Measurements from ENCODE around the gene PSIP1.
"Not testable (repeated sequence)": the region's sequence is repeated elsewhere in the genome, so short reads cannot be mapped to it uniquely, and the experiment has no call there.

Gene PSIP1

DNA sequence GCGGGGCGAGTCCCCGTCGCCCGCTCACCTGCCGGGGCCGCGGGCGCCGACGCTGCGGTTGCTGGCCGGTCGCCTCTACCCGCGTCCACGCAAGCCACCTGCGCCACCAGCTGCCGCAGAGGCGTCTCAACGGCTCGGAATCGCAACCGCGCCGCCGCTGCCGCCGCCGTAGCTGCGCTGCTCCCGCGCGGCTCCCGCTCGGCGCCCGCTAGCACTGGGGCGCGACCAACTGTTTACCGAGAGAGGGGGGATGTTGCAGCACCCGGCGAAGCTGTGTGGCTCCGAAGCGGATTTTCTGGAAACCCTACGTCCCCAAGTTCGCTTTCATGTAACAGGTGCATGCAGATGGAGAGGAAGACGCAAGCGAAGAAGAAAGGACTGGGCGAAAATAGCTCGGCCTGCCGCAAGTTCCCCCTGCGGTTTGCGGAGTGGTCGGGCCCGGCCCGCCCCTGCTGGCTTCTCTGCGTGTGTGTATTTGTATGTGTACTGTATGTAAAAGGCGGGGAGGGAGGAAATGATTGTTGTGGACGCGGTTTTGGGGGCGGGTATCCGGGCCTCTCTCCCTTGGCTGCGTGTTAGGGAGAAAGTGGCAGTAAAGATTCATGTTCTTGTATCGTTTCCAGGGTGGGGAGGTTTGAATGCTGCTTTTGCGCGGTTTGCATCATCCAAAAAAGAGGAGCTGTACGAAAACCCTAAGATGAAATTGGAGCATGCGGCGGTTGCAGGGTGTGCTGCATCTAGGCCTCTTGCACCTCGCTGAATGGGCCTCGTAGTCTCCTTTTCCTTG lies at the start of gene PSIP1:
TSS of gene PSIP1 (minus strand) at position 182 of the 787 bp plus-strand sequence. CDS start 782 bp downstream, outside the sequence.
- peak; percentile 79 to 80 for DNase-seq

DNA sequence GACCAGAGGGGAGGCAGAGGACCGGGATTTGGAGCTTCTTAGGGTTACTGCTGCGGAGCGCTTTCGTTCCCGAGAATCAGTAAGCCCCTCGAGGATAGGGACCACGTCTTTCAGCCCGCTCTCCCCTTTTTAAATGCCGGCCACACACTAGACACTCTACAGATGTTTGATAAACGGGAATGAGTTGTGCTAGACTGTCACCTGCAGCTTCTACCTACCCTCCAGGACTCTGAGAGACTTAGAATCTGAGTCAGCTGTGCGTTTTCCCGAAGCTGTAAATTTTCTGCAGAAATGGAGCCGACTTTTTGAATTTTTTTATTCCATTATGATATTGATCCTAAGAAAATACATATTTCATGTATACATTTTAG lies 42.7 kb upstream of the PSIP1 start:
- DNase-seq = no peak

GRCh38 chr9:15552636-15553527 lies 42.1 kb upstream of the PSIP1 start, which contains the start of gene CCDC171:
Gene CCDC171 (plus strand): TSS chr9:15553043. CDS start chr9:15564089, 11,046 bp downstream.
- peak; percentile 81 to 84 for DNase-seq

- DNase-seq = no peak
Observed at GRCh38 chr9:15549611-15550010, 38.8 kb upstream of the PSIP1 start.

DNA sequence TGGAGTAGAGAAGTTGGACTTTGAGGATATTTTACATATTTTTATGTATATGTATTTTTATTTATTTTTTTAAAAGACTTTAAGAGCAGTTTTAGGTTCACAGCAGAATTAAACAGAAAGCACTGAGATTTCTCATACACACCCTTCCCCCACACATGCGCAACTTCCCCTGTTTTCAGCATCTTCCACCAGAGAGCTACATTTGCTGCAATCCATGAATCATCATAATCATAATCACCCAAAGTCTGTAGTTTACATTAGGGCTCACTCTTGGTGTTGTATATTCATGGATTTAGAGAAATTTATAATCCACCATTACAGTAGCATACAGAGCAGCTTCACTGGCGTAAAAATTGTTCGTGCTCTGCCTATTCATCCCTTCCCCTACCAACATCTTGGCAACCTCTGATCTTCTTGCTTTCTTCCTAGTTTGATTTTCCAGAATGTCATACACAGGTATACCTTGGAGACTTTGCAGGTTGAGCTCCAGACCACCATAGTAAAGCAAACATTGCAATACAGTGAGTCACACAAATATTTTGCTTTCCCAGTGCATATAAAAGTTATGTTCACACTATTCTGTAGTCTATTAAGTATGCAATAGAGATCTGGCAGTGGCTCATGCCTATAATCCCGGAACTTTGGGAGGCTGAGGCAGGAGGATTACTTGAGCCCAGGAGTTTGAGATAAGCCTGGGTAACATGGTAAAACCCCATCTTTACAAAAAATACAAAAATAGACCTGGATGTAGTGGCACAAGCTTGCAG lies 32.5 kb upstream of the PSIP1 start:
- no peak for DNase-seq

DNA sequence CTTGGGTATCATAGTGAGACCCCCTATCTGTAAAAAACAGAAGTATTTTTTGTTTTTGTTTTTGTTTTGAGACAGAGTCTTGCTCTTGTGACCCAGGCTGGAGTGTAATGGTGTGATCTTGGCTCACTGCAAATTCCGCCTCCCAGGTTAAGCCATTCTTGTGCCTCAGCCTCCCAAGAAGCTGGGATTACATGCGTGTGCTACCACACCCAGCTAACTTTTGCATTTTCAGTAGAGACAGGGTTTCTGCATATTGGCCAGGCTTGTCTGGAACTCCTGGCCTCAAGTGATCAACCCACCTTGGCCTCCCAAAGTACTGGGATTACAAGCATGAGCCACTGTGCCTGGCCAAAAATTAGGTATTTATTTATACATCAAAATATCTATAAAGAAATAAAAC lies 31.9 kb upstream of the PSIP1 start:
- no peak for DNase-seq

GRCh38 chr9:15541872-15542271 lies 31.1 kb upstream of the PSIP1 start:
- no peak for DNase-seq

GRCh38 chr9:15531380-15531779 lies 20.6 kb upstream of the PSIP1 start:
- no peak for DNase-seq

GRCh38 chr9:15529566-15530324 lies 19.0 kb upstream of the PSIP1 start:
- no peak for DNase-seq

DNA sequence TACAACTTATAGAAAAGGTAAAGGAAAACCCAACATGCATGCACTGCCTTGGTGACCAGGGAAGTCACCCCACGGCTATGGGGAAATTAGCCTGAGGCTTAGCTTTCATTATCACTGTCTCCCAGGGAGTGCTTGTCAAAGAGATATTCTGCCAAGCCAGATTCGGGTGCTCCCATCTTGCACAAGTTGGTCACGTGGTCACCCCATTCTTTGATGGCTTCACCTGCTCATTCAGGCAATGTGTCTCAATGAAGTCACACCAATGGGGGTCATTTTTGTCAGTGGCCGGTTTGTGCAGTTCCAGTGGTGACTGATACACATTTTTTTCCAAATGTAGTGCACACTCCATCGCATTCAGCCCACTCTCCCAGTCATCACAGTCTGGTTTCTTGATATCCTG lies 16.3 kb upstream of the PSIP1 start:
- not testable (repeated sequence) for DNase-seq

- no peak for DNase-seq
Observed at GRCh38 chr9:15525958-15526357, 15.2 kb upstream of the PSIP1 start.

DNA sequence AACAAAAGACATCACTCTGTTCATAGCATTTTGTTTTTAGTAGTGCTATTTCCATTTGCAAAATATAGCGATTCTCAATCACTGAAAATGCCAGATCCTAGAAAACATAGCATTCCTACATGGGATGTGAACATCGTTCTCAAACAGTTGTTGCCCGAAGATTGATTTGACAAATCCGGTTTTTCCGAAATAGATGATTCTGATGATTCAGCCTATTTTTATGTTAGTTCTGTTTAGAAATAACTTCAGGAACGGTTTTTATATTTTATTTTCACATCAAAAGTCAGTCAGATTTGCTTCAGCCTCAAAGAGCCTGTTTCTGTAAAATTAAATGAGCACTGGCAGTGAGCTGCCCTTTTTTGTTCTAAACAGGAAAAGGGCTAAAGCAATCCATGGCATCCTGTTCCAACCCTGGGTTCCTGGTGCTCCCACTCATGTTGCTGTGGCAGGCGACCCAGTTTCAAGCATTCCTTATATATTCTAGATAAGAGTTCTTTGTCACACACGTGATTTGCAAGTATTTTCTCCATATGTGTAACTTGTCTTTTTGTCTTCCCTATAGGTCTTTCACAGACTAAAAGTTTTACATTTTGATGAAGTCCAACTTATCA lies 14.2 kb upstream of the PSIP1 start:
- no peak for DNase-seq

GRCh38 chr9:15522130-15522755 lies 11.5 kb upstream of the PSIP1 start:
- DNase-seq = no peak

DNA sequence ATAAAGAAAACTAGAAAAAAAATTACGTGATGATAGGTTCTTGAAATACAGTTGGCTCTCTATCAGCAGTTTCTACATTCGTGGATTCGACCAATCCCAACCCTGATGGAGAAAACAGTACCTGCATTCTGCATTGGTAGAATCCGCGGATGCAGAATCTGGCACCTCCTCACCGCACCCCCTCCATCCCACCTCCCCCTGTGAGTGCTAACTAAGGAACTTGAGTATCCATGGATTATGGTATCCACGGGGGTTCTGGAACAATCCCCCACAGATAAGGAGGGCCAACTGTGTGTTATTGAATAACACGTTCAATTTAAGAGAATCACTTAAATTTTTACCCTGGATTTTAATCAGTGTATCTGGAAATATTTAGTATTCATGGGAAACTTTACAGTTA lies 10.5 kb upstream of the PSIP1 start:
- no peak for DNase-seq

- no peak for DNase-seq
Observed at GRCh38 chr9:15519831-15520230, 9.1 kb upstream of the PSIP1 start.

- no peak for DNase-seq
Observed at GRCh38 chr9:15513335-15513734, 2.6 kb upstream of the PSIP1 start.

DNA sequence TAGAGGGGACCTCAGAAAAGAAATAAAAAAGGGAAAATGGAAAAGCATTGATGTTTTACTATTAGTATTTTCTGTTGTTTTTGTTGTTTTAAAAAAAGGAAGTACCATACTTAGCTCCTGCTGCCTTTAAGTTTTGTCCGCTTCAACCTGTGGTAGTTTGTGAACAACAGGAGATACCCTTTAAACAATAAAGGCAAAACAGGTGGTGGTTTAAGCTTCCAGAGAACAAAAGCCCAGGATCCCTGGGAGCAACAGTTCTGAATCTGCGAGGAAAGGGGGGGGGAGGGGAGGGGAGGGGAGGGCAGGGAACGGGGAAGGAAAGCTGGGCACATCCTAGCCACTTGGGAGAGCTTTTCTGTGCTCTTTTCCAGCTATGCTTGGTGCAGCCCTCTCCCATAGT lies 2.1 kb upstream of the PSIP1 start:
- DNase-seq = no peak

GRCh38 chr9:15512204-15512603 lies 1.4 kb upstream of the PSIP1 start:
- DNase-seq = no peak

DNA sequence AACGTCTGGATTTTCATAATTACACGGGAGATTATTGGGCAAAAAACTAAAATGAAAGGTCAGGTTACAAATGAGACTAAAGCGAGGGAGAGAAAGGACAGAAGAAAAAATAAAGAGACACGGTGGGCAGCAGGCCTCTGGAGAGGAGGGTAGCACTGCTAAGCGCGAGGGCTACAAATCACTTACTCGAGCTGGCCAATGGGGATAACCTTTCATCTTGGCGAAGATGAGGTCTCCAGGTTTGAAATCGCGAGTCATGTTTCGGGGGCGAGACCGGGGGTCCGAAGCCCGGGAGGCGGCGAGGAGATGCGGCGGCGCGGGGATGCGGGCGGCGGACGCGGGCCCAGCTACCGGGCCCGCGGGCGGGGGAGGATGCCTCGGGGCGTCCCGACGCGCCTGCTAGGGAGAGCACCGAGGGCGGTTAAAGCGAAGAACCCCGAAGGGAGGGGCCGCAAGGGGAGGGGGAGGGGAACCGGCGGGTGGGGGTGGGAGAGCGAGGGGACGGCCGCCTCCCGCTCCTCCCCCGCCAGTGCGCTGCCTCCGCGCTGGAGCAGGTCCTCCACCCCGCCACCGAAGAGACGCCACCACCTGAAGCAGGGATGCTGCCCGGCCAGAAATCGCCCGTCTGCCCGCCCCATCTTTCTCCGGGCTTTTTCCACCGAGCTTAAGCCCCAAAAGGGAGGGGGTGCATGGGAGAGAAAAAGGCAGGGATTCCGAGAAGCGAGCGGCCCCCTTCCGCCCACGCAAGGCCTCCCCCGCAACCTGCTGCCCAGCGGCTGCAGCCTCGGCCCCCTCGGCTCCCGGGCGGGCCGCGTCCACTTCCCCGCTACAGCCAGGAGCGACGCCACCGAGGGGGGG lies 610 bp downstream of the PSIP1 start:
- peak; percentile 67 for DNase-seq

DNA sequence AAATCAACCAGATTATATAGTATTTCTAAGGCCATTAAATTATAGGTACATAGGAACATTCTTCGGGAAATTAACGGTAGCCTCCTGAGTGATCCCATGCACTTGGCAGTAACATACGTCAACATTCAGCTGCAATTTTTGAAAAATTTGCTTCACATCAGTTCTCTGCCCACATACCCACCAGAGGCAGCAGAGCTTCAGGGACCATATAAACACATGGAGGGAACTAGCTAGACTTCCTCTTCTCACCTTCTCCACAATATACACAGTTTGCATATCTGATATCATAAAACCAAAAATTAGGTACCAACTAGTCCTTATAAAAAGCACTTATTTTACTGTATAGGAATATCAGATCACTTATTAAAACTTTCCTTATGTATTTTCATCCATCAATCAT lies 4.8 kb downstream of the PSIP1 start:
- no peak for DNase-seq

All from activated CD4-positive, alpha-beta T cell treated with anti-CD3 and anti-CD28 coated beads for 4 hours (primary cell).